ENCODE results near the gene RPS6KA2. TPM values are rescaled to one million over a fixed set of nuclear protein-coding genes. Genes with fewer than 3 reads are reported as not detected.

The RPS6KA2 gene
- total RNA-seq, 4 donors from 2014 or later, result 22.7 to 55.9 (median 40.6) TPM

GRCh38 chr6:166650047-166650446, 23.0 kb upstream of the RPS6KA2 start:
- intact Hi-C loops (cut with DNase I; ENCODE audit: low total_unique reads), result no loop called here
- H3K4me3 ChIP-seq (ENCODE audit: low read depth, poor library complexity, severe bottlenecking), result no peak overlapping the region
- TF ChIP-seq CTCF (IDR thresholded peaks at IDR 0.05) (no peak), POLR2A (IDR thresholded peaks at IDR 0.05) (no peak)
- no peak for DNase-seq (ENCODE audit: low spot score in 2 of 2)
- 84% methylated on average over 3 of the region's 3 CpGs for WGBS, 2 donors

GRCh38 chr6:166648846-166649245, 21.8 kb upstream of the RPS6KA2 start:
- intact Hi-C loops (cut with DNase I; ENCODE audit: low total_unique reads), result no loop called here
- WGBS, 2 donors, result 85 to 90% methylated on average over 9 of the region's 9 CpGs
- no peak for DNase-seq (ENCODE audit: low spot score in 2 of 2)
- no peak for TF ChIP-seq POLR2A (IDR thresholded peaks at IDR 0.05)
- no peak for TF ChIP-seq CTCF (IDR thresholded peaks at IDR 0.05)
- no peak overlapping the region for H3K4me3 ChIP-seq (ENCODE audit: low read depth, poor library complexity, severe bottlenecking)

- TF ChIP-seq POLR2A (IDR thresholded peaks at IDR 0.05) (no peak), CTCF (IDR thresholded peaks at IDR 0.05) (peak in 1 of 3 donors; percentile 48)
- H3K4me3 ChIP-seq (ENCODE audit: low read depth, poor library complexity, severe bottlenecking), result no peak overlapping the region
- intact Hi-C loops (cut with DNase I; ENCODE audit: low total_unique reads), result no loop called here
- DNase-seq (ENCODE audit: low spot score in 2 of 2), result no peak
- 91 to 94% methylated on average over 11 of the region's 11 CpGs for WGBS, 2 donors
These were observed 20.8 kb upstream of the RPS6KA2 start for GRCh38 chr6:166647896-166648295.

- 54 to 60% methylated on average over 9 of the region's 9 CpGs for whole genome bisulfite sequencing, 2 donors
- intact Hi-C loops (cut with DNase I; ENCODE audit: low total_unique reads), result no loop called here
- no peak overlapping the region for H3K4me3 ChIP-seq (ENCODE audit: low read depth, poor library complexity, severe bottlenecking)
- no peak for DNase-seq (ENCODE audit: low spot score in 2 of 2)
- TF ChIP-seq POLR2A (IDR thresholded peaks at IDR 0.05), result no peak
- TF ChIP-seq CTCF (IDR thresholded peaks at IDR 0.05), result no peak
These were observed 19.7 kb upstream of the RPS6KA2 start for GRCh38 chr6:166646716-166647115.

- intact Hi-C loops (cut with DNase I; ENCODE audit: low total_unique reads), result no loop called here
These were observed 18.8 kb upstream of the RPS6KA2 start for GRCh38 chr6:166645896-166646295.

More at GRCh38 chr6:166645896-166646295, 18.8 kb upstream of the RPS6KA2 start:
- 71 to 89% methylated on average over 8 of the region's 8 CpGs for WGBS, 2 donors
- H3K4me3 ChIP-seq (ENCODE audit: low read depth, poor library complexity, severe bottlenecking), result no peak overlapping the region
- DNase-seq (ENCODE audit: low spot score in 2 of 2), result no peak
- TF ChIP-seq POLR2A (IDR thresholded peaks at IDR 0.05) (no peak), CTCF (IDR thresholded peaks at IDR 0.05) (no peak)
